ENCODE data around the gene AUTS2. TPM values are rescaled to one million over a fixed set of nuclear protein-coding genes. Genes with fewer than 3 reads are reported as not detected.
"Not testable (repeated sequence)": the region's sequence is repeated elsewhere in the genome, so short reads cannot be mapped to it uniquely, and the experiment has no call there.

The AUTS2 gene
- total RNA-seq, 2 donors from 2014 or later, result 8.6 TPM

GRCh38 chr7:70641882-70642281 is 1043.6 kb downstream of the AUTS2 start:
- Histone ChIP-seq H3K4me3 (no peak overlapping the region), H3K27ac (no peak overlapping the region), H3K27me3 (no peaks in the 10 kb centered on the region), H3K9me3 (no peaks in the 10 kb centered on the region), H3K4me1 (no peaks in the 10 kb centered on the region), H3K36me3 (no peaks in the 10 kb centered on the region)
- TF ChIP-seq, protein P1, sequence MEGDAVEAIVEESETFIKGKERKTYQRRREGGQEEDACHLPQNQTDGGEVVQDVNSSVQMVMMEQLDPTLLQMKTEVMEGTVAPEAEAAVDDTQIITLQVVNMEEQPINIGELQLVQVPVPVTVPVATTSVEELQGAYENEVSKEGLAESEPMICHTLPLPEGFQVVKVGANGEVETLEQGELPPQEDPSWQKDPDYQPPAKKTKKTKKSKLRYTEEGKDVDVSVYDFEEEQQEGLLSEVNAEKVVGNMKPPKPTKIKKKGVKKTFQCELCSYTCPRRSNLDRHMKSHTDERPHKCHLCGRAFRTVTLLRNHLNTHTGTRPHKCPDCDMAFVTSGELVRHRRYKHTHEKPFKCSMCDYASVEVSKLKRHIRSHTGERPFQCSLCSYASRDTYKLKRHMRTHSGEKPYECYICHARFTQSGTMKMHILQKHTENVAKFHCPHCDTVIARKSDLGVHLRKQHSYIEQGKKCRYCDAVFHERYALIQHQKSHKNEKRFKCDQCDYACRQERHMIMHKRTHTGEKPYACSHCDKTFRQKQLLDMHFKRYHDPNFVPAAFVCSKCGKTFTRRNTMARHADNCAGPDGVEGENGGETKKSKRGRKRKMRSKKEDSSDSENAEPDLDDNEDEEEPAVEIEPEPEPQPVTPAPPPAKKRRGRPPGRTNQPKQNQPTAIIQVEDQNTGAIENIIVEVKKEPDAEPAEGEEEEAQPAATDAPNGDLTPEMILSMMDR (IDR thresholded peaks at IDR 0.05), result no peak
- no peak for DNase-seq (ENCODE audit: low spot score)

- H3K36me3 ChIP-seq, result no peaks in the 10 kb centered on the region
- H3K4me3 ChIP-seq, result no peak overlapping the region
- no peaks in the 10 kb centered on the region for H3K4me1 ChIP-seq
- no peak for DNase-seq (ENCODE audit: low spot score)
- no peaks in the 10 kb centered on the region for H3K9me3 ChIP-seq
- TF ChIP-seq, protein P1 (IDR thresholded peaks at IDR 0.05), result no peak
- no peaks in the 10 kb centered on the region for H3K27me3 ChIP-seq
- no peak overlapping the region for H3K27ac ChIP-seq
These were observed 1047.0 kb downstream of the AUTS2 start for GRCh38 chr7:70645279-70645678.

- Histone ChIP-seq H3K4me1 (no peaks in the 10 kb centered on the region), H3K36me3 (no peaks in the 10 kb centered on the region)
- no peak for DNase-seq (ENCODE audit: low spot score)
These were observed 1047.6 kb downstream of the AUTS2 start for GRCh38 chr7:70645876-70646351.

DNA sequence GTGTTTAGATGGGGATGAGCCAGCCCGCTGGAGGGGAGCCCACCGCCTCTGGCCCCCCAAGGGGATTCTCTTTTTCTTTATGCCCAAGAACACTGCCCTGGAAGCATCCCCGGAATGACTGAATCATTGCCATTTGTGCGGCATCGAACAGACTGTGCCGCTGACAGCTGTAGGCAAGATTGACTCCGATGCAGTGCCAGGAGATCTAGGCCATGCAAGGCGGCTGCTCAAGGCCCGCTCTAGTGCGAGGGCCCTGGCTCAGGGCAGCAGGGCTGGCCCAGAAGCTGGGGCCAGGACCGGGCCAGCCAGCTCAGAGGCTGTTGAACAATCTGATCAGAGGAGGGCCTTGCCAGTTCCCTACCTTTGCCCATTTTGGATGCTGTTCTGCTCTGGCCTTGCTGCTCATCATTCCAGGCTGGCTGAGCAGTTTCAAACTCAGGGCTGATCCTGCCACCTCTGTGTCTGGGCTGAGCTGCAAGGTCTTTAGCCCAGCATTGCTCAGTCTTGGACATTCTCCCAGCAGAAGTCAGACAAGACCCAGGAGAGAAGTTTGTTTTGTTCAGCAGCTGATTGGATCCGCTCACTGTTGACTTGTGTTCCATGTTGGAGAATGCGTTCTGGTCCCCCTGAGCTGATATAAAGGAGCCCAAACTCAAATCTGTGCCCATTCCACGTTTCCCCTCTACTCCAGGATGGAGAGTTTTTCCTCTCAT is 1048.4 kb downstream of the AUTS2 start:
- H3K27me3 ChIP-seq, result no peaks in the 10 kb centered on the region
- no peaks in the 10 kb centered on the region for H3K4me1 ChIP-seq
- H3K4me3 ChIP-seq, result no peak overlapping the region
- H3K36me3 ChIP-seq, result no peaks in the 10 kb centered on the region
- H3K9me3 ChIP-seq, result no peaks in the 10 kb centered on the region
- DNase-seq (ENCODE audit: low spot score), result no peak
- TF ChIP-seq, protein P1 (IDR thresholded peaks at IDR 0.05), result no peak
- no peak overlapping the region for H3K27ac ChIP-seq

More at GRCh38 chr7:70645876-70646351, 1047.6 kb downstream of the AUTS2 start:
- Histone ChIP-seq H3K27me3 (no peaks in the 10 kb centered on the region), H3K9me3 (no peaks in the 10 kb centered on the region), H3K4me3 (no peak overlapping the region), H3K27ac (no peak overlapping the region)
- TF ChIP-seq, protein P1 (IDR thresholded peaks at IDR 0.05), result no peak

GRCh38 chr7:70647801-70648498 is 1049.7 kb downstream of the AUTS2 start:
- TF ChIP-seq, protein P1 (IDR thresholded peaks at IDR 0.05), result no peak
- H3K4me1 ChIP-seq, result no peaks in the 10 kb centered on the region

GRCh38 chr7:70648499-70648861 is 1050.2 kb downstream of the AUTS2 start:
- not testable (repeated sequence) for DNase-seq (ENCODE audit: low spot score); H3K4me1 ChIP-seq; H3K36me3 ChIP-seq; H3K9me3 ChIP-seq; H3K4me3 ChIP-seq; H3K27ac ChIP-seq; H3K27me3 ChIP-seq

More at GRCh38 chr7:70647801-70648498, 1049.7 kb downstream of the AUTS2 start:
- no peak overlapping the region for H3K4me3 ChIP-seq
- no peak overlapping the region for H3K27ac ChIP-seq
- no peaks in the 10 kb centered on the region for H3K27me3 ChIP-seq
- H3K36me3 ChIP-seq, result no peaks in the 10 kb centered on the region
- no peak for DNase-seq (ENCODE audit: low spot score)
- no peaks in the 10 kb centered on the region for H3K9me3 ChIP-seq

Measured in right atrium auricular region (tissue), 2 donors.